ENCODE data around the gene TAF4.

- TF ChIP-seq POLR2A (IDR thresholded peaks at IDR 0.05) (no peak), CTCF (IDR thresholded peaks at IDR 0.05) (no peak)
Measured at GRCh38 chr20:62001178-62001715, 64.4 kb downstream of the TAF4 start.

Measured in Peyer's patch (tissue), 4 donors.